GM12892 (cell line): ENCODE measurements around the gene HBQ1.
"Not testable (repeated sequence)": the region's sequence is repeated elsewhere in the genome, so short reads cannot be mapped to it uniquely, and the experiment has no call there.

Experiments used
- DNase-seq: peaks from one replicate; pipeline ENCODE4 v3.0.0; 2011; ENCODE audit not compliant: insufficient read length
- FAIRE-seq: peaks from 2 replicates; lab custom pipeline; 2011; peaks lifted over from hg19 to GRCh38; lab: Jason Lieb, UNC
- POLR2A ChIP-seq: IDR thresholded peaks from 2 replicates; pipeline ENCODE4 v1.6.1; 2011; ENCODE audit warnings: low read depth, low read length, control low read depth
- POLR2AphosphoS5 ChIP-seq: IDR thresholded peaks from 2 replicates; pipeline ENCODE4 v1.6.1; 2011; ENCODE audit warnings: low read depth, low read length, control low read depth
- TAF1 ChIP-seq: IDR thresholded peaks from 2 replicates; pipeline ENCODE4 v1.6.1; 2011; ENCODE audit warnings: low read depth, mild to moderate bottlenecking, control low read depth, low read length, borderline replicate concordance

HBQ1 gene

DNA sequence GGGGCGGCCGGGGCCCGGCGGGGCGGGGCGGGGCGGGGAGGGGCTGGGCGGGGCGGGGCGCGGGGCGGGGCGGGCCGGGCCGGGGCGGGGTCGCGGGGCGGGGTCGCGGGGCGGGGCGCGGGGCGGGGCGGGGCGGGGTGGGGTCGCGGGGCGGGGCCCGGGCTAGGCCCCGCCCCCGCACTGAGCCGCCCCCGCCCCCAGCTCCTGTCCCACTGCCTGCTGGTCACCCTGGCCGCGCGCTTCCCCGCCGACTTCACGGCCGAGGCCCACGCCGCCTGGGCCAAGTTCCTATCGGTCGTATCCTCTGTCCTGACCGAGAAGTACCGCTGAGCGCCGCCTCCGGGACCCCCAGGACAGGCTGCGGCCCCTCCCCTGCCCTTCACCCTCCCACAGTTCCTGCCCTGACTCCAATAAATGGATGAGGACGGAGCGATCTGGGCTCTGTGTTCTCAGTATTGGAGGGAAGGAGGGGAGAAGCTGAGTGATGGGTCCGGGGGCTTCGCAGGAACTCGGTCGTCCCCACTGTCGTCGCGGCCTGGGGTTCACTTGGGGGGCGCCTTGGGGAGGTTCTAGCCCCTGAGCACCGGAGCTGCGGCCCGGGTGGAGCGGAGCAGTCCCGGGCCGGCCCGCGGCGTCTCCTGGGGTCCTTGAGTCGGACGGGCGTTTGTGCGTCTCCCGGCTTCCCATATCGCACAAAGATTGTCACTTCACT, 15.3 kb upstream of the HBQ1 start:
- DNase-seq (no peak), FAIRE-seq (no peak)
- TF ChIP-seq POLR2AphosphoS5: no peak
- no peak for TF ChIP-seq POLR2A
- no peak for TF ChIP-seq TAF1

DNA sequence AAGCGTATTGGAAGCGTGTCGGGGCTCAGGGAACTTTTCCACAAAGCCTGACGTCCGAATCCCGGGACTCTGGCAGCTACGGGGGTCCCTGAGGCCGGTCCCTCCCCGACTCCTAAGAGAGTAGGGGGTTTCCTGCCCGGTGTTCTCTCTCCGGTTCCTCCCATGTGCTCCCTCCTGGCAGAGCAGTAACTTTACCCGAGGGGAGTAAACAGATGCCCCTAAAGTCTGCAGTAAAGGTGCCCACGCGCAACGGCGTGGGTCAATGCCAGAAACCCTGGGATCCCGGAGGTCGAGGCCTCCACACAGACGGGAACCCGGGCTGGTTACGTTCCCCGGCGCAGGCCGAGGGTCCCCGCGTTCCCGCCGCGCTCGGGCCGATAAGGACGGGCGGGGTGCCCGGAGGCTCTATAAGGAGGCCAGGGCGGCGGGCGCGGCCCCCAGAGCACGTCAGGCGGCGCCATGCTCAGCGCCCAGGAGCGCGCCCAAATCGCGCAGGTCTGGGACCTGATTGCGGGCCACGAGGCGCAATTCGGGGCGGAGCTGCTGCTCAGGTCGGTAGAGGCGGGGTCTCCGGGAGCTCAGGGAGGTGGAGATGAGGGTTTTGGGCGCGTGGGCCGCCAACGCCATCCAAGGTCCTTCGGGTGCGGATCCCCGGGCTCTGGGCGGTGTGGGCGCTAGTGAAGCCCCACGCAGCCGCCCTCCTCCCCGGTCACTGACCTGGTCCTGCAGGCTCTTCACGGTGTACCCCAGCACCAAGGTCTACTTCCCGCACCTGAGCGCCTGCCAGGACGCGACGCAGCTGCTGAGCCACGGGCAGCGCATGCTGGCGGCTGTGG, 14.5 kb upstream of the HBQ1 start, which contains the start of gene HBM:
Gene HBM (plus strand): TSS at position 440 of the 836 bp plus-strand sequence. CDS start 20 bp downstream, at position 460.
- DNase-seq: no peak
- TF ChIP-seq POLR2AphosphoS5 (no peak), TAF1 (no peak), POLR2A (no peak)
- no peak for FAIRE-seq

DNA sequence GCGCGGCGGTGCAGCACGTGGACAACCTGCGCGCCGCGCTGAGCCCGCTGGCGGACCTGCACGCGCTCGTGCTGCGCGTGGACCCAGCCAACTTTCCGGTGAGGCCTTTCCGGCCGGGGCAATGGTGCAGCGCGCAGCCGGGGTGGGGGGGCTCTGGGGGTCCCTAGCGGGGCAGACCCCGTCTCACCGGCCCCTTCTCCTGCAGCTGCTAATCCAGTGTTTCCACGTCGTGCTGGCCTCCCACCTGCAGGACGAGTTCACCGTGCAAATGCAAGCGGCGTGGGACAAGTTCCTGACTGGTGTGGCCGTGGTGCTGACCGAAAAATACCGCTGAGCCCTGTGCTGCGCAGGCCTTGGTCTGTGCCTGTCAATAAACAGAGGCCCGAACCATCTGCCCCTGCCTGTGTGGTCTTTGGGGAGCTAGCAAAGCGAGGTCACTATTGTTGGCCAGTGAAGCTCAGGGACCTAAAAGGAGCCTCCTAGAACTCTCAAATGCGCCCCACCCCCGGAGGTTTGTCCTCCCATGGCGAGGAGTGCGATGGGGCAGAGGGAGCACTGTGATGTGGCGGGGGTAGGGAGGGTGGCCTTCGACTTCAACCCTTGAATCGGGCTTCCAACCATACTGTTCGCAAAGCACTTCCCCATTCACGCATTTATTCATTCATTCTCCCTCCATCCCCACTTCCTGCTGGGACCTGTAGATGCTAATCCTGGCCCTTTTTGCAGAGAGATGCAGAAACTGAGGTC, 13.7 kb upstream of the HBQ1 start:
- no peak for FAIRE-seq
- TF ChIP-seq TAF1: no peak
- TF ChIP-seq POLR2AphosphoS5: no peak
- TF ChIP-seq POLR2A: no peak

GRCh38 chr16:167122-167690, 13.1 kb upstream of the HBQ1 start:
- DNase-seq (no peak), FAIRE-seq (no peak)
- no peak for TF ChIP-seq POLR2A
- no peak for TF ChIP-seq TAF1
- no peak for TF ChIP-seq POLR2AphosphoS5

More for the DNA sequence above, 13.7 kb upstream of the HBQ1 start:
- no peak for DNase-seq

DNA sequence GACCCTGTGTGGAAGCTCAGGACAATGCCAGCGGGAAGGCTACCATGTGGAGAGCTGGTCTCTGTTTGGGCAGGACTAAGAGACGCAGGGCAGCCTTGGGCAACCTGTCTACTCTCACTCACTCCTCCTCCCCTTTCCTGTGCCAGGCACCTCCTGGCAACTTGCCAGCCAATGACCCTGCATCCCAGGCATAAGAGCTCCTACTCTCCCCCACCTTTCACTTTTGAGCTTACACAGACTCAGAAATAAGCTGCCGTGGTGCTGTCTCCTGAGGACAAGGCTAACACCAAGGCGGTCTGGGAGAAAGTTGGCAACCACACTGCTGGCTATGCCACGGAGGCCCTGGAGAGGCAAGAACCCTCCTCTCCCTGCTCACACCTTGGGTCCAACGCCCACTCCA, 11.8 kb upstream of the HBQ1 start:
- FAIRE-seq (no peak), DNase-seq (no peak)
- TF ChIP-seq POLR2AphosphoS5 (no peak), TAF1 (no peak), POLR2A (no peak)

- TF ChIP-seq TAF1: no peak
- no peak for TF ChIP-seq POLR2A
- TF ChIP-seq POLR2AphosphoS5: no peak
- DNase-seq: no peak
- no peak for FAIRE-seq
Observed at GRCh38 chr16:169014-169413, 11.2 kb upstream of the HBQ1 start.

DNA sequence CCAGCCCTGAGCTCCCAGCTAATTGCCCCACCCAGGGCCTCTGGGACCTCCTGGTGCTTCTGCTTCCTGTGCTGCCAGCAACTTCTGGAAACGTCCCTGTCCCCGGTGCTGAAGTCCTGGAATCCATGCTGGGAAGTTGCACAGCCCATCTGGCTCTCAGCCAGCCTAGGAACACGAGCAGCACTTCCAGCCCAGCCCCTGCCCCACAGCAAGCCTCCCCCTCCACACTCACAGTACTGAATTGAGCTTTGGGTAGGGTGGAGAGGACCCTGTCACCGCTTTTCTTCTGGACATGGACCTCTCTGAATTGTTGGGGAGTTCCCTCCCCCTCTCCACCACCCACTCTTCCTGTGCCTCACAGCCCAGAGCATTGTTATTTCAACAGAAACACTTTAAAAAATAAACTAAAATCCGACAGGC, 10.2 kb upstream of the HBQ1 start:
- not testable (repeated sequence) for DNase-seq, FAIRE-seq

DNA sequence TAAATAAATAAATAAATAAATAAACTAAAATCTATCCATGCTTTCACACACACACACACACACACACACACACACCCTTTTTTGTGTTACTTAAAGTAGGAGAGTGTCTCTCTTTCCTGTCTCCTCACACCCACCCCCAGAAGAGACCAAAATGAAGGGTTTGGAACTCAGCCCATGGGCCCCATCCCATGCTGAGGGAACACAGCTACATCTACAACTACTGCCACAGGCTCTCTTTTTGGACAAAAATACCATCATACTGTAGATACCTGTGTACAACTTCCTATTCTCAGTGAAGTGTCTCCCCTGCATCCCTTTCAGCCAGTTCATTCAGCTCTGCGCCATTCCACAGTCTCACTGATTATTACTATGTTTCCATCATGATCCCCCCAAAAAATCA, 9.5 kb upstream of the HBQ1 start:
- TF ChIP-seq POLR2AphosphoS5: no peak
- DNase-seq (no peak), FAIRE-seq (no peak)

- not testable (repeated sequence) for FAIRE-seq, DNase-seq
Observed at GRCh38 chr16:172374-172941, 7.8 kb upstream of the HBQ1 start, which contains the start of gene HBA2. Gene HBA2 (plus strand): TSS chr16:172876. CDS start chr16:172913, 37 bp downstream.

- not testable (repeated sequence) for FAIRE-seq, DNase-seq
Observed at GRCh38 chr16:173211-173854, 6.9 kb upstream of the HBQ1 start.

- DNase-seq, FAIRE-seq: not testable (repeated sequence)
Observed at GRCh38 chr16:173928-174769, 6.1 kb upstream of the HBQ1 start.
